WERI-Rb-1 (cell line): ENCODE data around the gene CIAO3.

Source experiments
- DNase-seq: peaks from one replicate; pipeline ENCODE4 v3.0.0-alpha.2; 2020
- H3K27ac ChIP-seq: fragments of 250-450 bp; sonication (Bioruptor Pico); 2 replicates; pipeline ENCODE4 v1.5.1; 2020; ENCODE audit warnings: mild to moderate bottlenecking, moderate library complexity
- H3K27me3 ChIP-seq: fragments of 250-450 bp; sonication (Bioruptor Pico); 2 replicates; pipeline ENCODE4 v1.5.1; 2021; ENCODE audit warnings: mild to moderate bottlenecking, low read depth, moderate library complexity; ENCODE audit not compliant: insufficient read depth, severe bottlenecking
- H3K36me3 ChIP-seq: fragments of 250-450 bp; sonication (Bioruptor Pico); 2 replicates; pipeline ENCODE4 v1.5.1; 2020; ENCODE audit warnings: mild to moderate bottlenecking, moderate library complexity
- H3K4me3 ChIP-seq: 2 replicates; pipeline ENCODE4 v1.5.1; 2011; ENCODE audit warnings: low read depth, mild to moderate bottlenecking, control low read depth, low read length
- H3K9me3 ChIP-seq: fragments of 250-450 bp; sonication (Bioruptor Pico); 2 replicates; pipeline ENCODE4 v1.5.1; 2021; ENCODE audit warnings: mild to moderate bottlenecking, moderate library complexity; ENCODE audit not compliant: severe bottlenecking
- TF ChIP-seq, protein P1 (sequence below): IDR thresholded peaks from 2 replicates; pipeline ENCODE4 v1.5.1; 2011; ENCODE audit warnings: low read depth, mild to moderate bottlenecking, control low read depth, inconsistent platforms, low read length

CIAO3 gene

GRCh38 chr16:704552-705380, 36.0 kb downstream of the CIAO3 start:
- Histone ChIP-seq H3K4me3 (peak overlapping the region; percentile 88), H3K9me3 (no peaks in the 10 kb centered on the region), H3K36me3 (peaks cover 15% of the 10 kb centered on the region), H3K27ac (peak overlapping the region; percentile 91), H3K27me3 (peaks cover 12% of the 10 kb centered on the region)
- peak; percentile 77 for DNase-seq
- TF ChIP-seq, protein P1, sequence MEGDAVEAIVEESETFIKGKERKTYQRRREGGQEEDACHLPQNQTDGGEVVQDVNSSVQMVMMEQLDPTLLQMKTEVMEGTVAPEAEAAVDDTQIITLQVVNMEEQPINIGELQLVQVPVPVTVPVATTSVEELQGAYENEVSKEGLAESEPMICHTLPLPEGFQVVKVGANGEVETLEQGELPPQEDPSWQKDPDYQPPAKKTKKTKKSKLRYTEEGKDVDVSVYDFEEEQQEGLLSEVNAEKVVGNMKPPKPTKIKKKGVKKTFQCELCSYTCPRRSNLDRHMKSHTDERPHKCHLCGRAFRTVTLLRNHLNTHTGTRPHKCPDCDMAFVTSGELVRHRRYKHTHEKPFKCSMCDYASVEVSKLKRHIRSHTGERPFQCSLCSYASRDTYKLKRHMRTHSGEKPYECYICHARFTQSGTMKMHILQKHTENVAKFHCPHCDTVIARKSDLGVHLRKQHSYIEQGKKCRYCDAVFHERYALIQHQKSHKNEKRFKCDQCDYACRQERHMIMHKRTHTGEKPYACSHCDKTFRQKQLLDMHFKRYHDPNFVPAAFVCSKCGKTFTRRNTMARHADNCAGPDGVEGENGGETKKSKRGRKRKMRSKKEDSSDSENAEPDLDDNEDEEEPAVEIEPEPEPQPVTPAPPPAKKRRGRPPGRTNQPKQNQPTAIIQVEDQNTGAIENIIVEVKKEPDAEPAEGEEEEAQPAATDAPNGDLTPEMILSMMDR = no peak

DNA sequence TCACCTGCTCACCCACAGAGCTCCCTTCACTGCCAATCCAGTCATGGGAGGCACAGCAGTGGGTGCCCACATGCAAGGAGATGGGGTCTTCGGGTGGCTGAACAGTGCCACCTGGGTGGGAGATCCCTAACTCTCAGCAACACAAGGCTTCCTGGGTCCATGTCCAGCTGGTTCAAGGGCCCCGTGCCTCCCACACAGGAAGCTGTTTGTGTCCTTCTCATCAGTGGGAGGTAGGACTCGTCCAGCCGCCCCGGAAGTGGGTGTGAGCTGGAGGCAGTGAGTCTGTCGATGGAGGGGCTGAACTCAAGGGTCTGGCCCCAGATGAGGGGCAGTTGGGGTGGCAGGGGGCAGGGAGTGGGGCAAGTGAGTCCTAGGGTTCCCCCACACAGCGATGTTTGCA, 36.8 kb downstream of the CIAO3 start:
- Histone ChIP-seq H3K4me3 (peak overlapping the region; percentile 88), H3K27ac (peak overlapping the region; percentile 91), H3K27me3 (peaks cover 5% of the 10 kb centered on the region), H3K36me3 (peaks cover 16% of the 10 kb centered on the region), H3K9me3 (no peaks in the 10 kb centered on the region)
- TF ChIP-seq, protein P1 = no peak
- DNase-seq = no peak

DNA sequence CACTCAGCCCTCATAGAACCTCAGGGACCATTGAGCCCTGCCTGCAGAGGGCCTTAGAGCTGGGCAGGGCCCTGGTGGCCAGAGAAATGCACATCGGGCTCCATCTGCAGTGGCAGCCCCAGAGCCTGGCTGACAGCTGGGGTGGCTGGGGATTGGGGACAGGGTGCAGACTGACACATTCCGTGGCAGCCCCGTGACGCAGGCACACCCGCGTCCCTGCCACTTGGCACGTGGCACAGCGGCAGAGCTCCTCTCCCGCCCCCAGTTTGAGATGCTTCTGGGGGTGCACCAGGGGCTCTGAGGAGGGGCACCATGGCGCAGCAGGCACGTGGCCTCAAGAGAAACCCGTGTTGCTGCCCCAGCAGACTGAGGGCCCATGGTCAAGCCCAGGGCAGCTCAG, 37.4 kb downstream of the CIAO3 start:
- Histone ChIP-seq H3K9me3 (no peaks in the 10 kb centered on the region), H3K36me3 (peaks cover 18% of the 10 kb centered on the region), H3K27ac (no peak overlapping the region), H3K4me3 (no peak overlapping the region), H3K27me3 (peaks cover 4% of the 10 kb centered on the region)
- DNase-seq = no peak
- TF ChIP-seq, protein P1 = no peak

- H3K4me3 ChIP-seq = no peak overlapping the region
- H3K27me3 ChIP-seq = peaks cover 4% of the 10 kb centered on the region
- H3K36me3 ChIP-seq = peaks cover 18% of the 10 kb centered on the region
- DNase-seq = no peak
- H3K9me3 ChIP-seq = no peaks in the 10 kb centered on the region
- no peak overlapping the region for H3K27ac ChIP-seq
- TF ChIP-seq, protein P1 = no peak
These were observed 38.5 kb downstream of the CIAO3 start for GRCh38 chr16:702341-702740.

GRCh38 chr16:700684-701584, 39.9 kb downstream of the CIAO3 start:
- Histone ChIP-seq H3K27ac (no peak overlapping the region), H3K4me3 (no peak overlapping the region), H3K9me3 (no peaks in the 10 kb centered on the region), H3K36me3 (peaks cover 18% of the 10 kb centered on the region), H3K27me3 (no peaks in the 10 kb centered on the region)
- no peak for DNase-seq
- TF ChIP-seq, protein P1 = no peak
